GM12875 (cell line): ENCODE measurements around the gene AGAP2.
A peak's percentile ranks its signal among the peaks of the same experiment; 100 is the strongest.

Source experiments
- H3K4me3 ChIP-seq: one replicate; pipeline ENCODE4 v1.5.1; 2011; ENCODE audit warnings: low read depth, low read length, control low read depth
- TF ChIP-seq, protein P1 (sequence below): IDR thresholded peaks from 2 replicates; pipeline ENCODE4 v1.5.1; 2011; ENCODE audit warnings: low read depth, mild to moderate bottlenecking, control low read depth, inconsistent platforms, low read length, moderate library complexity, borderline replicate concordance; ENCODE audit not compliant: insufficient read depth

AGAP2 gene

DNA sequence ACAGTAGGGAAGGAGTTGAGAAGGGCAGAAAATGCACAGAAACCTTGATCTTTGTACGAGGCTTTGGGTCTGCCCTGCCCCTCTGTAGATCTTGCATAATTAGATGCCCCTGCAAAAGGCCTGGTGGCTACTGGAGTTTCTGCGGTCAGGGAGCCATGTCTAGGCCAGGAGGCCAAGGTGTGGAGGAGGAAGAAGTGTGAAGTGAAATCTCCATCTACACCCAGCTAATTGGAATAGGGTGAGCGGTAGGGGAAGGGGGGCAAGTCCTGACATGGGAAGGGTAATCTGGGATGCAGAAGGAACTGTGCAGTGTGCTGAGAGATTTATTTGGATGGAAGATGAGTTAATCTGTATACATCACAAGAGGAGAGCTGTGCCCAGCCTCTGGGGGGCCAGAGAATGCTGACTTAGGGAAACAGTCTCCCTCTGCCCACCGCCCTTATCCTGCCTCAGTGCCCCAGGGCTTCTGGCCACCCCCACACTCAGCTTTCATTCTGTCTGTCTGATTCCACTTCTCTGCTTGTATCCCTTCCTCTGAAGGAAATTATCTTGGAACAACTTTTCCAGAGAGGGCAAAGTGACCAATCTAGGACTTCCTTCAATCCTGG is 23.0 kb upstream of the AGAP2 start:
- TF ChIP-seq, protein P1, sequence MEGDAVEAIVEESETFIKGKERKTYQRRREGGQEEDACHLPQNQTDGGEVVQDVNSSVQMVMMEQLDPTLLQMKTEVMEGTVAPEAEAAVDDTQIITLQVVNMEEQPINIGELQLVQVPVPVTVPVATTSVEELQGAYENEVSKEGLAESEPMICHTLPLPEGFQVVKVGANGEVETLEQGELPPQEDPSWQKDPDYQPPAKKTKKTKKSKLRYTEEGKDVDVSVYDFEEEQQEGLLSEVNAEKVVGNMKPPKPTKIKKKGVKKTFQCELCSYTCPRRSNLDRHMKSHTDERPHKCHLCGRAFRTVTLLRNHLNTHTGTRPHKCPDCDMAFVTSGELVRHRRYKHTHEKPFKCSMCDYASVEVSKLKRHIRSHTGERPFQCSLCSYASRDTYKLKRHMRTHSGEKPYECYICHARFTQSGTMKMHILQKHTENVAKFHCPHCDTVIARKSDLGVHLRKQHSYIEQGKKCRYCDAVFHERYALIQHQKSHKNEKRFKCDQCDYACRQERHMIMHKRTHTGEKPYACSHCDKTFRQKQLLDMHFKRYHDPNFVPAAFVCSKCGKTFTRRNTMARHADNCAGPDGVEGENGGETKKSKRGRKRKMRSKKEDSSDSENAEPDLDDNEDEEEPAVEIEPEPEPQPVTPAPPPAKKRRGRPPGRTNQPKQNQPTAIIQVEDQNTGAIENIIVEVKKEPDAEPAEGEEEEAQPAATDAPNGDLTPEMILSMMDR: no peak
- no peak overlapping the region for H3K4me3 ChIP-seq

DNA sequence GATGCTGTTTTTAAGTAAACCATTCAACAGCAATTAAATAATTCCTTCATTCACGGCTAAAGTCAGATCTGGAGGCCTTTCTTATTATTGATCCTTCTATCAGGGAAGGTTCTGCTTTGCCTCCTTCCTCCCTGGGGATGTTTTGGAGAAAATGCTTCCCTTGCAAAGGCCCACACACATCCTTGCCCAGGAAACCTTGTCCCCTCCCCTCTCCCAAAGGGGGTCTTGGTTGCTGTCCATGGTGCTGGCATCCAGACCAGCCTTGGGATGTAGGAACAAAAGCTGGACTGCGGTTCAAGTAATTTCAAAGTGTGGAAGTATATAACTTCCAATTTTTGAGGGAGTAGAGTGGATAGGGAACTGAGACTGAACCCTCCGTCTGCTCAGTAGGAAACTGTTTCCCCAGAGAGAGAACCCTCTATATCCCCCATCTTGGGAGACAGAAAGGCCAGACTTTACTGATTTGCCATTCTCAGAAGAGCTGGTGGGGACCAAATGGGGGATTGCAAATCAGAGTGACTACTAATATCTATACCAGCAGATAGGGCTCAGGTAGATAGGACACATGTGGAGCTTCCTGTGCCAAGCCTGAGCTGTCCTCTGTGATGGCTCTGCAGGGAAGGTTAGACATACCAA is 21.9 kb upstream of the AGAP2 start:
- TF ChIP-seq, protein P1: no peak
- no peak overlapping the region for H3K4me3 ChIP-seq

DNA sequence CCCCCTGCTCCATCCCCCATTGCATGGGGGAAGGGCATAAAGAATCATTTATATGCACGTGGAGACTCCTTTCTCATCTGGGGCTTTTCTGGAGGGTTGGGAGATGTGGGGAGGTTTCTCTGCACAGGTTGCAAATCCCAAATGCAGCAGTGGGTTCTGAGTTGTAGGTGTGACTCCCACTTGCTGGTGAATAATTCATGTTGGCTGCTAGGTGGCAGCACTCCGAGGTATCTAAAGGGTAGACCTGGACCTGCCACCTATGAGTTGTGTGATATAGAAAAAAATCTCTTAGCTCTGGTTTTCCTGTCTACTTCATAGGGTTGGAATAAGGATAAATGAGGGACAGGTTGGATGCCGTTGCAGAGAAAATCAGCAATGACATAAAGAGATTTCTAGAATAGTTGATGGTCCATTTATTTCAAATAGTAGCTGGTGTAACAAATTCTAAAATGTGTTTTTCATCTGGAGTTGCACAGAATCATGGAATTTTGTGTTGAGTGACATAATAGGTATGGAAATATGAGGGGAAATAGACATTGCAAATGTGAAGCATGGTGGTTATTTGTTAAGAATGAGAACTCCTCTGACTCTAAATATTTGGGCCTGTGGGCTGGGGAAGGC is 20.9 kb upstream of the AGAP2 start:
- no peak overlapping the region for H3K4me3 ChIP-seq
- TF ChIP-seq, protein P1: peak; percentile 58

DNA sequence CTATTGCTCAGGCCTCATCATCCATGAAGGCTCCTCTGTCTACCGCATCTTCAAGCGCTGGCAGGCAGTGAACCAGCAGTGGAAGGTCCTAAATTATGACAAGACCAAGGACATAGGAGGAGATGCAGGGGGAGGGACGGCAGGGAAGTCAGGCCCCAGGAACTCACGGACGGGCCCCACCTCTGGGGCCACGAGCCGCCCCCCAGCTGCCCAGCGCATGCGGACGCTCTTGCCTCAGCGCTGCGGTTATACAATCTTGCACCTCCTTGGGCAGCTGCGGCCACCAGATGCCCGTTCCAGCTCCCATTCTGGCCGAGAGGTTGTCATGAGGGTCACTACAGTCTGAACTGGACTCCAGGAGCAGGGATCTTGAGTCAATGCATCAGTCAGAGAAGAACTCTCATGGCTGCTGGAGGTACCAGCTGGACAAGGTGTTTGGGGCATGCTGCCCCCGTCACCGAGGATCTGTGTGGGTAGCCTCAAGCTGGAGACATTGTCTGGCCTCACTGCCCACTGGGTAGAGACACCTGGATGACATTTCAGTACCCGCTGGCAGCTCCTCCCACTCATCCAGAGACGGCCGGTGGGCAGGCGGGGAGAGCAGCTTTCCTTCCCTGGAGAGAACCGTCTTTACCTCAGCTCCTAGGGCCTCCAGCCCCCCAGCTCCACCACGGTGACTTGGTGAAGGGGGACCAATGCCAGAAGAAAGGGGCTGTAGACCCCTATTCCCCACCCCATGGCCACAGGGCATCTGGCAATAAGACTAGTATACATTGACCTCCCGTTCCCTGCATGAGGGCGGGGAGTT is 20.2 kb upstream of the AGAP2 start:
- TF ChIP-seq, protein P1: no peak
- H3K4me3 ChIP-seq: no peak overlapping the region

DNA sequence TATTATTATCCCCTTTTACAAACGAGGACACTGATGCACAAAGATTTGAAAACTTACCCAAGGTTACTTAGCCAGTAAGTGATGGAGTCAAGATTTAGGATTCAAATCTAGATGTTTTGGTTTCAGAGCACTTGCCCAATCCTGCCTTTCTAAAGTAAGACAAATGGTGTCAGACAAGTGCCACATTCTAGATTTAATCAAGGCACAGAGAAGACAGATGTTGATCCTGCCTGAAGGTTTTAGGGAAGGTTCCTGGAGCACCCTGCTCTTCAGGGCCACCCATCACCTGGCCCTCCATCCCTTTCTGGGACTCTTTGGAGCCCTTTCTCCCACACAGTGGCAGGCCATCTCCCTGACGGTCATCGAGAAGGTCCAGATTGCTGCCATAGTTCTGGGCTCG is 19.2 kb upstream of the AGAP2 start:
- TF ChIP-seq, protein P1: no peak
- H3K4me3 ChIP-seq: no peak overlapping the region

DNA sequence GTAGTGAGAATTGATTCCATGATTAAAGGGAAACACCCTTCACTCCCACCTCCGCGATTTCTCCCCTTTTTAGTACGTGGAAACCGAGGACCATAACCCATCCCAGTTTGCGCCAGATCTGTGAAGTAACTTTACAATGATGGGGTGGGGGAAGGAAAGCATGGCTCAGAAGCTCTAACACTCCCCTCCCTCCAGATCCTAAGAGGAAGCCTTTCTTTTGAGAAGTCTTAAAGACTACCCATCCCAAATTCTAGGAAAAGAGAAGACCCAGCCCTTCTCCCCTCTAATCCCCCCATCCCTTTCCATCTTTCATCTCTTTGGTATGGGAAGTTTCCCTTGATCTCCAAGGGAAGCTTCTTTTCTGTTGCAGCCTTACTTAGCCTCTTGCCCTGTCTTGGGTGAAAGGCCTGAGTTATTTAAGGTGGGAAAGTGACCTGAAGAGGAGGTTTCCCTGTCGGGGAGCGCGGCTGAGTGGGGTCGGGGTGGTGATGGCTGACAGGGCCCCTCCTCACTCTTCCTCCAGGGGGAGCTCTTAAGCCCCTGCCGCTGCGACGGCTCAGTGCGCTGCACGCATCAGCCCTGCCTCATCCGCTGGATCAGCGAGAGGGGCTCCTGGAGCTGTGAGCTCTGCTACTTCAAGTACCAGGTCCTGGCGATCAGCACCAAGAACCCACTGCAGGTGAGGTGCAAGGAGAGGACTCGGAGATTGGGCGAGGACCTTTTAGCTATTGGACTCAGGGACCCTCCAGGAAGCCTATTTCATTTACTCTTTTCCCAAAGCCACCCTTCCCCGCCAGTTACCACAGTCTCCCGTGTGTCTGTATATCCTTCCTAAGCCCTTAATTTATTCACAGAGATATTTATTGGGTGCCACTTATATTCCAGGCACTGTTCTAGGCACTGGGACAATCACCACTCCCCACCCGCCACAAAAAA is 18.1 kb upstream of the AGAP2 start:
- peak overlapping the region; percentile 76 for H3K4me3 ChIP-seq
- TF ChIP-seq, protein P1: peak; percentile 98
